ENCODE data around the gene ARID1B. TPM values are rescaled to one million over a fixed set of nuclear protein-coding genes. Genes with fewer than 3 reads are reported as not detected.

ARID1B gene
- total RNA-seq, 1 donor from 2014 or later, result 26.2 TPM

GRCh38 chr6:156902782-156903181 lies 125.6 kb downstream of the ARID1B start:
- DNase-seq (ENCODE audit: low read depth), result no peak

- DNase-seq (ENCODE audit: low read depth), result no peak
Measured at GRCh38 chr6:156904176-156904967, 127.2 kb downstream of the ARID1B start.

GRCh38 chr6:156905801-156906200 lies 128.6 kb downstream of the ARID1B start:
- no peak for DNase-seq (ENCODE audit: low read depth)

GRCh38 chr6:156906451-156906850 lies 129.3 kb downstream of the ARID1B start:
- peak; percentile 48 for DNase-seq (ENCODE audit: low read depth)

- no peak for DNase-seq (ENCODE audit: low read depth)
Measured at GRCh38 chr6:156909212-156910010, 132.2 kb downstream of the ARID1B start.

GRCh38 chr6:156910011-156910334 lies 132.8 kb downstream of the ARID1B start:
- no peak for DNase-seq (ENCODE audit: low read depth)

GRCh38 chr6:156910938-156911337 lies 133.8 kb downstream of the ARID1B start:
- peak; percentile 11 for DNase-seq (ENCODE audit: low read depth)

GRCh38 chr6:156911581-156911980 lies 134.4 kb downstream of the ARID1B start:
- no peak for DNase-seq (ENCODE audit: low read depth)

GRCh38 chr6:156912431-156912830 lies 135.3 kb downstream of the ARID1B start:
- no peak for DNase-seq (ENCODE audit: low read depth)

GRCh38 chr6:156914181-156914580 lies 137.0 kb downstream of the ARID1B start:
- DNase-seq (ENCODE audit: low read depth), result peak; percentile 25

- DNase-seq (ENCODE audit: low read depth), result no peak
Measured at GRCh38 chr6:156916130-156916801, 139.1 kb downstream of the ARID1B start.

GRCh38 chr6:156917213-156917612 lies 140.0 kb downstream of the ARID1B start:
- no peak for DNase-seq (ENCODE audit: low read depth)

- DNase-seq (ENCODE audit: low read depth), result no peak
Measured at GRCh38 chr6:156918647-156919046, 141.5 kb downstream of the ARID1B start.

- DNase-seq (ENCODE audit: low read depth), result peak; percentile 64
Measured at GRCh38 chr6:156919370-156919769, 142.2 kb downstream of the ARID1B start.

GRCh38 chr6:156919814-156920369 lies 142.7 kb downstream of the ARID1B start:
- DNase-seq (ENCODE audit: low read depth), result no peak

GRCh38 chr6:156924246-156924645 lies 147.1 kb downstream of the ARID1B start:
- no peak for DNase-seq (ENCODE audit: low read depth)

GRCh38 chr6:156925026-156925425 lies 147.8 kb downstream of the ARID1B start:
- DNase-seq (ENCODE audit: low read depth), result no peak

- no peak for DNase-seq (ENCODE audit: low read depth)
Measured at GRCh38 chr6:156925718-156926607, 148.8 kb downstream of the ARID1B start.

GRCh38 chr6:156928126-156928525 lies 150.9 kb downstream of the ARID1B start:
- DNase-seq (ENCODE audit: low read depth), result no peak

- no peak for DNase-seq (ENCODE audit: low read depth)
Measured at GRCh38 chr6:156928972-156929371, 151.8 kb downstream of the ARID1B start.

GRCh38 chr6:156931283-156931682 lies 154.1 kb downstream of the ARID1B start:
- no peak for DNase-seq (ENCODE audit: low read depth)
